ENCODE data around the gene PTTG1.

Gene PTTG1

DNA sequence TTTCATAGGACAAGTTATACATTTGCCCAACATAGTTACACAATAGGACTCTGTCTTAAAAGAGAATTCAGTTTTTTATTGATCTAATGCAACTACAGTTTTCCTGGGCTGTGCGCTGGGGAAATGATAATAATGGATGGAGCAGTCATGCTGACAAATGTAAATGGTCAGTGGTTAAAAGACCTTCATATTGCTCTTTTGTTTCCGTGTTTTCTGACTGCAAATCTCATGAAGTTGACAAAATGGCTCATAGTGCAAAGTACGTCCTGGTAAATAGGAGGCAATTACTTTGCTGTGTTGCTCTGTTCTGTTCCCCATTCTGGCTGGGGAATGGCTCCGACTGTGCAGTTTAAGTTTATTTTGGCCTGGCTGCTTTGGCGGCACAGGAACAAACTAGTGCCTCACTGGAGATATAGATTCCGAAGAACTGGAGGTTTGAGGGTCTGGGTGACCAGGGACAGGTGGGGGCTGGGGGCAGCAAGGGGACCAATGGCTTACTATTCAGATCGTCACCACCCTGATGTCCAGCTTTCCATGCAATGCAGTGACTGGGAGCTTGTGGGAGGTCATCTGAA, 54.3 kb downstream of the PTTG1 start:
- DNase-seq, result no peak

GRCh38 chr5:160477266-160477970, 55.8 kb downstream of the PTTG1 start:
- no peak for DNase-seq

DNA sequence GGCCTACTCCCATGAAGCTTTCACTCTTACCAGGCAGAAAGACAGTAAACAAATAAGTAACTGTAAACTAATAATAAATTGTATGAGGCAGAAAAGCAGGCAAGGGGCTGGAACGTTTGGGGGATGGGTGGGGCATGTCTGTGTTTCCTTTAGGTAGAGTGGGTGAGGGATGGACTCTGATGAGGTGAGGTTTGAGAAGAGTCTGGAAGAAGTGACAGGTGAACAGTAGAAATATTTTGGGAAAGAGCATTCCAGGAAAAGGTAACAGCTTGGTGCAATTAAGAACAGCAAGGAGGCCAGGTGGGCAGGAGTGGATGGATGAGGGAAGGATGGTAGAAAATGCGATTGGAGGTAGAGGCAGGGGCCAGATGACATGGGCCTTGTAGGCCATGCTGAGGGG, 56.5 kb downstream of the PTTG1 start:
- DNase-seq, result no peak

All from DMS53 (cell line).